ENCODE measurements around the gene PRRT3. TPM values are rescaled to one million over a fixed set of nuclear protein-coding genes. Genes with fewer than 3 reads are reported as not detected.

The PRRT3 gene
- total and polyA plus RNA-seq, 2 donors (not counting 3 experiments of a cell fraction or from before 2014, with no cell fraction given) = 1.5 TPM

GRCh38 chr3:9913601-9914000 lies 38.6 kb downstream of the PRRT3 start:
- Histone ChIP-seq H2AFZ (ENCODE audit: low read depth, low read length) (no peak overlapping the region), H3K36me3 (ENCODE audit: control insufficient read depth in 2 of 2, extremely low read depth in 1 of 2, insufficient read depth in 2 of 2, low read length in 2 of 2) (no peaks in the 10 kb centered on the region), H4K20me1 (replicated peaks; ENCODE audit: control insufficient read depth, extremely low read depth, insufficient read depth, low read length) (no peaks in the 10 kb centered on the region), H3K4me3 (replicated peaks in 1 of 3; ENCODE audit: insufficient read depth in 1 of 3, low read depth in 1 of 3, low read length in 3 of 3) (no peak overlapping the region), H3K79me2 (ENCODE audit: control insufficient read depth, insufficient read depth, low read length) (no peaks in the 10 kb centered on the region), H3K27ac (ENCODE audit: insufficient read depth, low read depth, low read length) (no peak overlapping the region), H3K9ac (replicated peaks; ENCODE audit: extremely low read depth, insufficient read depth, low read length) (no peak overlapping the region), H3K9me1 (replicated peaks; ENCODE audit: control insufficient read depth, extremely low read depth, insufficient read depth, low read length) (no peaks in the 10 kb centered on the region), H3K27me3 (ENCODE audit: control insufficient read depth in 2 of 2, insufficient read depth in 2 of 2, low read length in 2 of 2) (no peaks in the 10 kb centered on the region), H3K4me2 (ENCODE audit: insufficient read depth, low read length) (no peak overlapping the region), H3K9me3 (replicated peaks; ENCODE audit: control insufficient read depth, insufficient read depth, low read length) (no peaks in the 10 kb centered on the region), H3K4me1 (ENCODE audit: control insufficient read depth, extremely low read depth, insufficient read depth, low read length) (peaks cover 13% of the 10 kb centered on the region)
- BruUV-seq (replicated peaks) = no TSS peak
- ChIA-PET POLR2A (interaction anchor here (0.5 to 0.6 kb wide), 2 partner anchors 18 to 86 kb away, joined by 4 to 8 read pairs; no protein-coding TSS in a partner anchor), CTCF (interaction anchor here (0.9 to 1.3 kb wide), 5 partner anchors 8 to 65 kb away, joined by 3 to 4 read pairs (median 3); no protein-coding TSS in a partner anchor)
- TF ChIP-seq MYC (IDR thresholded peaks at IDR 0.05; ENCODE audit: low read depth, low read length) = no peak
- no peak for TF ChIP-seq EZH2 (IDR thresholded peaks at IDR 0.05; ENCODE audit: borderline replicate concordance, low read depth, low read length, severe bottlenecking)
- no peak for TF ChIP-seq JUN (IDR thresholded peaks at IDR 0.05; ENCODE audit: borderline replicate concordance, insufficient read depth, insufficient read length, low read depth)
- TF ChIP-seq POLR2A (IDR thresholded peaks at IDR 0.05; ENCODE audit: low read depth, low read length) = no peak
- no peak for TF ChIP-seq MAX (IDR thresholded peaks at IDR 0.05; ENCODE audit: insufficient read depth, insufficient read length)
- no peak for TF ChIP-seq GATA2 (IDR thresholded peaks at IDR 0.05; ENCODE audit: insufficient read depth, insufficient read length, low read depth, low read length)
- TF ChIP-seq, protein P1, sequence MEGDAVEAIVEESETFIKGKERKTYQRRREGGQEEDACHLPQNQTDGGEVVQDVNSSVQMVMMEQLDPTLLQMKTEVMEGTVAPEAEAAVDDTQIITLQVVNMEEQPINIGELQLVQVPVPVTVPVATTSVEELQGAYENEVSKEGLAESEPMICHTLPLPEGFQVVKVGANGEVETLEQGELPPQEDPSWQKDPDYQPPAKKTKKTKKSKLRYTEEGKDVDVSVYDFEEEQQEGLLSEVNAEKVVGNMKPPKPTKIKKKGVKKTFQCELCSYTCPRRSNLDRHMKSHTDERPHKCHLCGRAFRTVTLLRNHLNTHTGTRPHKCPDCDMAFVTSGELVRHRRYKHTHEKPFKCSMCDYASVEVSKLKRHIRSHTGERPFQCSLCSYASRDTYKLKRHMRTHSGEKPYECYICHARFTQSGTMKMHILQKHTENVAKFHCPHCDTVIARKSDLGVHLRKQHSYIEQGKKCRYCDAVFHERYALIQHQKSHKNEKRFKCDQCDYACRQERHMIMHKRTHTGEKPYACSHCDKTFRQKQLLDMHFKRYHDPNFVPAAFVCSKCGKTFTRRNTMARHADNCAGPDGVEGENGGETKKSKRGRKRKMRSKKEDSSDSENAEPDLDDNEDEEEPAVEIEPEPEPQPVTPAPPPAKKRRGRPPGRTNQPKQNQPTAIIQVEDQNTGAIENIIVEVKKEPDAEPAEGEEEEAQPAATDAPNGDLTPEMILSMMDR (IDR thresholded peaks at IDR 0.05; ENCODE audit: extremely low read depth in 1 of 2, insufficient read depth in 1 of 2, low read depth in 1 of 2, low read length in 2 of 2) = no peak
- TF ChIP-seq FOS (IDR thresholded peaks at IDR 0.05; ENCODE audit: borderline replicate concordance, insufficient read depth, low read length) = no peak
- no peak for TF ChIP-seq POLR2AphosphoS5 (IDR thresholded peaks at IDR 0.05; ENCODE audit: insufficient read depth, low read depth, low read length)
- intact Hi-C loops (cut with micrococcal nuclease) (no loop called here), dilution Hi-C loops (cut with MboI; ENCODE audit: extremely low pct_ligation_motif_present, low sequenced_read_pairs) (no loop called here)
- no peak for FAIRE-seq
- no peak for DNase-seq (ENCODE audit: low read depth, low spot score)
